ENCODE measurements around the gene HELZ. TPM values are rescaled to one million over a fixed set of nuclear protein-coding genes. Genes with fewer than 3 reads are reported as not detected.

The HELZ gene
- total and polyA plus RNA-seq, 2 donors (not counting 1 experiment from before 2014, with no cell fraction given), result 18.9 to 28.1 TPM

DNA sequence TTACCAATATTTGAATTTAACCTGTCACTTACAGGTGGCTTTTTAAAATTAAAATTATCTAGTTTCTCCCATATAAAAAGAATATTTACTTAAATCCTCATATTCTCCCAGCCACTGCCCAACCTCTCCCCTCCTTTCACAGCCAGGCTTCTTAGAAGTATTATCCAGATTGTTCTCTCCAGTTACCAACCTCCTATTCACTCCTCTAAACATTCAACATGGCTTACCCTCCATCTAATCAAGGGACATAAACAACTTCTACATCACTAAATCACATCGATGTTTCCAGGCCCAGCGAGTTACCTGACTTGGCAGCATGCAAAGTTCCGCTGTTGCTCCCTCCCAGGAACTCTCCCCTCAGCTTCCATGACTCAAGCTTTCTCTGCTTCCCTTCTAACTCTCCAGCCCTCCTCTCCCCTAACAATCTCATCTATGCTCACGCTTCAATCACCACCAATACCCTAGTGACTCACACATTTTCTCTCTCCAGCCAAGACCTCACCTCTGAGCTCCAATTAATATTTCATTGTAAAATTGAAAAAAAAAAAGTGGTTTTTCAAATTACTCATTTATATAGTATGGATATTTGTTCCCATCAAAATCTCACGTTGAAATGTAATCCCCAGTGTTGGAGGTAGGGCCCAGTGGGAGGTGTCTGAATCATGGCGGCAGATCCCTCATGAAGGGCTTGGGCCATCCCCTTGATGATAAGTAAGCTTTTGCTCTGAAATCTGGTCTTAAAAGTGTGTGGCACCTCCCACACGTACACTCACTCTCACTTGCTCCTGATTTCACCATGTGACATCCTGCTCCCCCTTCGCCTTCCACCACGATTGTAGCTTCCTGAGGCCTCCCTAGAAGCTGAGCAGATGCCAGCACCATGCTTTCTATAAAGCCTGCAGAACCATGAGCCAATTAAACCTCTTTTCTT, 88.5 kb downstream of the HELZ start:
- Histone ChIP-seq H3K27me3 (ENCODE audit: control insufficient read depth, insufficient read depth, low read length) (no peaks in the 10 kb centered on the region), H3K79me2 (ENCODE audit: control insufficient read depth, insufficient read depth, low read length) (no peaks in the 10 kb centered on the region), H3K4me1 (ENCODE audit: control insufficient read depth, extremely low read depth, insufficient read depth, low read length) (peaks cover 5% of the 10 kb centered on the region), H3K27ac (ENCODE audit: insufficient read depth, low read length) (no peak overlapping the region), H2AFZ (ENCODE audit: low read length) (no peak overlapping the region), H3K9ac (ENCODE audit: insufficient read depth, low read length) (no peak overlapping the region), H4K20me1 (ENCODE audit: control insufficient read depth, extremely low read depth, insufficient read depth, low read length) (no peaks in the 10 kb centered on the region), H3K4me3 (replicated peaks in 1 of 4; ENCODE audit: control extremely low read depth in 1 of 4, insufficient read depth in 1 of 4, low read depth in 3 of 4, low read length in 4 of 4) (no peak overlapping the region), H3K4me2 (ENCODE audit: extremely low read depth, insufficient read depth, low read length) (no peak overlapping the region), H3K36me3 (ENCODE audit: control insufficient read depth, insufficient read depth, low read length) (peaks cover 5% of the 10 kb centered on the region), H3K9me3 (ENCODE audit: control insufficient read depth, insufficient read depth, low read depth, low read length) (no peaks in the 10 kb centered on the region)
- TF ChIP-seq, protein P1, sequence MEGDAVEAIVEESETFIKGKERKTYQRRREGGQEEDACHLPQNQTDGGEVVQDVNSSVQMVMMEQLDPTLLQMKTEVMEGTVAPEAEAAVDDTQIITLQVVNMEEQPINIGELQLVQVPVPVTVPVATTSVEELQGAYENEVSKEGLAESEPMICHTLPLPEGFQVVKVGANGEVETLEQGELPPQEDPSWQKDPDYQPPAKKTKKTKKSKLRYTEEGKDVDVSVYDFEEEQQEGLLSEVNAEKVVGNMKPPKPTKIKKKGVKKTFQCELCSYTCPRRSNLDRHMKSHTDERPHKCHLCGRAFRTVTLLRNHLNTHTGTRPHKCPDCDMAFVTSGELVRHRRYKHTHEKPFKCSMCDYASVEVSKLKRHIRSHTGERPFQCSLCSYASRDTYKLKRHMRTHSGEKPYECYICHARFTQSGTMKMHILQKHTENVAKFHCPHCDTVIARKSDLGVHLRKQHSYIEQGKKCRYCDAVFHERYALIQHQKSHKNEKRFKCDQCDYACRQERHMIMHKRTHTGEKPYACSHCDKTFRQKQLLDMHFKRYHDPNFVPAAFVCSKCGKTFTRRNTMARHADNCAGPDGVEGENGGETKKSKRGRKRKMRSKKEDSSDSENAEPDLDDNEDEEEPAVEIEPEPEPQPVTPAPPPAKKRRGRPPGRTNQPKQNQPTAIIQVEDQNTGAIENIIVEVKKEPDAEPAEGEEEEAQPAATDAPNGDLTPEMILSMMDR (conservative IDR thresholded peaks at IDR 0.05 in 1 of 2, IDR thresholded peaks at IDR 0.05 in 1 of 2; ENCODE audit: low read depth in 1 of 2, low read length in 2 of 2), result no peak
- no peak for TF ChIP-seq EZH2 (IDR thresholded peaks at IDR 0.05; ENCODE audit: low read length, missing control alignments)
- DNase-seq (ENCODE audit: low read depth in 2 of 2), result peak in 1 of 2 donors; percentile 88

DNA sequence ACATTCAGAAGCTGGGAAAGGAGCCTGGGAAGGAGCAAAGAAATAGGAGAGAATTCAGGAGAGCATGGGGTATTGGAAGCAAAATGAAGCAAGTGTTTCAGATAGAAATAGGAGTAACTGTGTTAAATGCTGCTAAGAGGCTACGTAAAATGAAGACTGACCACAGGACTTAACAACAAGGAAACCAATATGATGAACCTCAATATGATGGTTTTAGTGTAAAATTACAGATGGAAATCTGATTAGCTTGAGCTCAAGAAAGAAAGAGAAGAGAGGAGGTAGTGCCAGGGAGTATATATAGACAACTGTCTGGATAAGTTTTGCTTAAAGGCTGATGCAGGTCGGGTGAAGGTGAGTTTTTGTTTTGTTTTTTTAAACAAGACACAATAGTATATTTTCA, 92.2 kb downstream of the HELZ start:
- no peak overlapping the region for H2AFZ ChIP-seq (ENCODE audit: low read length)
- H3K79me2 ChIP-seq (ENCODE audit: control insufficient read depth, insufficient read depth, low read length), result no peaks in the 10 kb centered on the region
- no peaks in the 10 kb centered on the region for H4K20me1 ChIP-seq (ENCODE audit: control insufficient read depth, extremely low read depth, insufficient read depth, low read length)
- DNase-seq (ENCODE audit: low read depth in 2 of 2), result no peak
- H3K36me3 ChIP-seq (ENCODE audit: control insufficient read depth, insufficient read depth, low read length), result peaks cover 4% of the 10 kb centered on the region
- no peak overlapping the region for H3K4me3 ChIP-seq (replicated peaks in 1 of 4; ENCODE audit: control extremely low read depth in 1 of 4, insufficient read depth in 1 of 4, low read depth in 3 of 4, low read length in 4 of 4)
- no peak overlapping the region for H3K4me2 ChIP-seq (ENCODE audit: extremely low read depth, insufficient read depth, low read length)
- no peaks in the 10 kb centered on the region for H3K27me3 ChIP-seq (ENCODE audit: control insufficient read depth, insufficient read depth, low read length)
- no peak overlapping the region for H3K9ac ChIP-seq (ENCODE audit: insufficient read depth, low read length)
- TF ChIP-seq, protein P1 (conservative IDR thresholded peaks at IDR 0.05 in 1 of 2, IDR thresholded peaks at IDR 0.05 in 1 of 2; ENCODE audit: low read depth in 1 of 2, low read length in 2 of 2), result no peak
- H3K27ac ChIP-seq (ENCODE audit: insufficient read depth, low read length), result no peak overlapping the region
- no peaks in the 10 kb centered on the region for H3K9me3 ChIP-seq (ENCODE audit: control insufficient read depth, insufficient read depth, low read depth, low read length)
- peaks cover 5% of the 10 kb centered on the region for H3K4me1 ChIP-seq (ENCODE audit: control insufficient read depth, extremely low read depth, insufficient read depth, low read length)

DNA sequence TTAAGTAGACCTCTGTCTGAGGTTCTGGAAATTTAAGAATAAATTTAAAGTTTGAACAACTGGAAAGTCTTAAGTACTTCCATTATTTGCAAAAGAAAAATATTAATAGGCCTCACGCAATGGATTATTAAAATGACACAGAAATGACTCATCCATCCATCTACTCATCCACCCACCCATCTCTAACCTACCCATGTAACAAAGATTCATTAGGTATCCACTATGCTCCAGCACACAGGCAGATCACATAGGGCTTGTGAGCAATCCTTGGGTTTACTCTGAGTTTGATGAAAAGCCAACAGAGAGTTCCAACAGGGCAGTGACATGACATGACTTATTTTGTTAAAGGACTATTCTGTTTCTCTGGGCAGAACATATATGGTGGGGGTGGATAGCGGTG, 93.3 kb downstream of the HELZ start:
- Histone ChIP-seq H3K27me3 (ENCODE audit: control insufficient read depth, insufficient read depth, low read length) (no peaks in the 10 kb centered on the region), H3K4me3 (replicated peaks in 1 of 4; ENCODE audit: control extremely low read depth in 1 of 4, insufficient read depth in 1 of 4, low read depth in 3 of 4, low read length in 4 of 4) (no peak overlapping the region), H3K36me3 (ENCODE audit: control insufficient read depth, insufficient read depth, low read length) (peaks cover 7% of the 10 kb centered on the region), H4K20me1 (ENCODE audit: control insufficient read depth, extremely low read depth, insufficient read depth, low read length) (no peaks in the 10 kb centered on the region), H3K79me2 (ENCODE audit: control insufficient read depth, insufficient read depth, low read length) (no peaks in the 10 kb centered on the region), H3K9me3 (ENCODE audit: control insufficient read depth, insufficient read depth, low read depth, low read length) (no peaks in the 10 kb centered on the region), H3K27ac (ENCODE audit: insufficient read depth, low read length) (no peak overlapping the region), H3K4me2 (ENCODE audit: extremely low read depth, insufficient read depth, low read length) (no peak overlapping the region), H3K9ac (ENCODE audit: insufficient read depth, low read length) (no peak overlapping the region), H2AFZ (ENCODE audit: low read length) (no peak overlapping the region), H3K4me1 (ENCODE audit: control insufficient read depth, extremely low read depth, insufficient read depth, low read length) (peaks cover 5% of the 10 kb centered on the region)
- DNase-seq (ENCODE audit: low read depth in 2 of 2), result peak; percentile 36 to 73
- TF ChIP-seq, protein P1 (conservative IDR thresholded peaks at IDR 0.05 in 1 of 2, IDR thresholded peaks at IDR 0.05 in 1 of 2; ENCODE audit: low read depth in 1 of 2, low read length in 2 of 2), result no peak
- TF ChIP-seq EZH2 (IDR thresholded peaks at IDR 0.05; ENCODE audit: low read length, missing control alignments), result no peak

Data from fibroblast of lung (primary cell).